Body of pancreas (tissue), 4 donors: Measurements from ENCODE around the gene EPHB1. TPM values are rescaled to one million over a fixed set of nuclear protein-coding genes. Genes with fewer than 3 reads are reported as not detected.
A peak's percentile ranks its signal among the peaks of the same experiment; 100 is the strongest.

ENCODE experiments used
- ATAC-seq: fragments of 150-250 bp; one replicate; pipeline ENCODE4 v1.9.1; 2016
- DNase-seq, 4 donors: peaks; one replicate each; pipeline ENCODE4 v3.0.0-alpha.2; 2019
- H3K27ac ChIP-seq, 4 donors: fragments of 200-600 bp; sonication (generic); 1 replicate in 3 of 4; 2 replicates in 1 of 4; pipeline versions ENCODE4 v1.5.1 to v1.6.1; 2016 to 2019; ENCODE audit warnings: mild to moderate bottlenecking in 1 of 4, mixed read lengths in 1 of 4, moderate library complexity in 1 of 4
- H3K27me3 ChIP-seq, 2 donors: fragments of 200-600 bp; sonication (generic); one replicate each; pipeline ENCODE4 v1.6.0; 2016; ENCODE audit warnings: mild to moderate bottlenecking in 1 of 2
- H3K36me3 ChIP-seq, 2 donors: fragments of 200-600 bp; sonication (generic); replicated peaks in 1 of 2; 2 replicates each; pipeline ENCODE4 v1.5.1; 2016; ENCODE audit warnings: low read depth in 2 of 2; ENCODE audit not compliant: insufficient read depth in 1 of 2
- H3K4me1 ChIP-seq: fragments of 200-600 bp; sonication (generic); one replicate; pipeline ENCODE4 v1.6.0; 2016
- H3K4me3 ChIP-seq, 2 donors: fragments of 200-600 bp; sonication (generic); 1 replicate in 1 of 2; 2 replicates in 1 of 2; pipeline ENCODE4 v1.5.1; 2016 to 2019
- H3K9me3 ChIP-seq, 3 donors: fragments of 200-600 bp; sonication (generic); 1 replicate in 2 of 3; 2 replicates in 1 of 3; pipeline ENCODE4 v1.5.1; 2016
- CTCF ChIP-seq, 7 experiments: fragments of 450-650 bp in 4 of 7; fragments of 200-600 bp in 3 of 7; sonication (generic) in 3 of 7; IDR thresholded peaks; one replicate each; pipeline ENCODE4 v1.5.1; 2016 to 2019; ENCODE audit warnings: antibody characterized with exemption in 7 of 7
- POLR2A ChIP-seq, 3 donors: fragments of 450-650 bp; IDR thresholded peaks; one replicate each; pipeline ENCODE4 v1.6.1; 2016; ENCODE audit warnings: antibody characterized with exemption in 3 of 3, mild to moderate bottlenecking in 2 of 3
- WGBS, 2 donors: methylation state at CpG; one replicate each; pipeline ENCODE4 v1.1.5; 2017; 5-methylcytosine and 5-hydroxymethylcytosine counted together
- intact Hi-C: fragments of 100-400 bp; cut with DNase I; formaldehyde crosslinking; loops from one replicate; pipeline ENCODE4 v1.15.1; 2023
- total RNA-seq, 2 donors: library from RNA; depleted of rRNA; stranded (reverse); fragments of >200 nt; gene quantifications; one replicate each; pipeline ENCODE4 v1.1.0, GENCODE V29; 2016

EPHB1 gene
- total RNA-seq, 2 donors from 2014 or later: 1.3 TPM; not detected in 1

DNA sequence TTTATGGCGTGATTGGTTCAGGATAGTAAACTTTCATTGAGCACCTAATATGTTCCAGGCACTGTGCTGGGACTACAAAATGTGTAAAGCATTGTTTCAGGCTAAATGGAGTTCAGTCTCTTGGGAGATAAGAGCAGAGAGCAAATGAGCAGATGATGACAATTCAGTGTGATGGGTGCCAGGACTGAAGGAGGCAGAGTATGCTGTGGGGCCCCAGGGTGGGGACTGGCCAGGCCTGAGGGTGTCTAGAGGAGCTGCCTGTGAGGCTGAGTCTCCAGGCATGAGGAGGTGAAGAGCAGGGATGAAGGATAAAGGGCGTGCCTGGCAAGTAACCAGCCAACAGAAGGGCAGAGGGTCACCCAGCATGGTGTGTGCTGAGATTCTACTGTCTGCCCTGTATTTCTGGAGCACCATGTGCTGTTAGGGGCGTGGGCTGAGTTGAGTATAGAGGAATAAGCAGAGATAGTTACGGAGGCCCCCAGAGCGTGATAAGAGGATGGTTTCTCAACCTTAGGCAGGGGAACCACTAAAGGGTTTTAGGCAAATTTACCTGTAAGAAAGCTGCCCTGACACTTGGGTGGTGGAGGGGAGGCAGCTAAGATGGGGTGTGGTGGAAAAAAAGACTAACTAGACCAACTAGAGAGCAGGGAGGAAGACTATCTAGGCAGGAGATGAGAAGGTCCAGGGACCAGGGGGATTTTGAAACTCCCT, 38.5 kb downstream of the EPHB1 start:
- 53 to 63% methylated on average over 5 of the region's 5 CpGs for WGBS, 2 donors

DNA sequence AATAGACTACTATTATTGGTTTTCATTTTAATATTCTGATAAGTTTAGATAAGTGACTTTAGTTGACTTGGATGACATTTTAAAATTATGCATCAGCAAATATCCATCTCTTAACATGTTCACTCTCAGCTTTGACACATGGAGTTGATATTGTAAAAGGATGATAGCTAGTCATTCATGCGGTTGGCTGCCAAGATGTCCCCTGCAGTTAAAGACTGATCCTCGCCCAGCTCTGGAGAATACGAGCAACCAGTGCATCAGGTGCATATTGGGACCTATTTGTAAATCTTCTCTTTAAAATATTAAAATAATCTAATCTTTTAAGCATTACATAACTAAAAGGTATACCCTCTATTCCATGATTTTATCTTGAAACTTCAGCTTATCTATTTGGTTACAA, 41.9 kb downstream of the EPHB1 start:
- Histone ChIP-seq H3K9me3 (no peaks in the 10 kb centered on the region), H3K4me3 (no peak overlapping the region), H3K27me3 (no peaks in the 10 kb centered on the region), H3K36me3 (no peaks in the 10 kb centered on the region), H3K27ac (no peak overlapping the region), H3K4me1 (no peaks in the 10 kb centered on the region)
- intact Hi-C loops: no loop called here
- TF ChIP-seq POLR2A (IDR thresholded peaks at IDR 0.05) (no peak), CTCF (IDR thresholded peaks at IDR 0.05) (no peak)
- WGBS, 2 donors: 69 to 78% methylated on average over 3 of the region's 3 CpGs
- no peak for ATAC-seq
- DNase-seq: no peak

More for the DNA sequence above, 38.5 kb downstream of the EPHB1 start:
- H3K4me1 ChIP-seq: no peaks in the 10 kb centered on the region
- no peak overlapping the region for H3K27ac ChIP-seq
- no peak overlapping the region for H3K4me3 ChIP-seq
- no peaks in the 10 kb centered on the region for H3K27me3 ChIP-seq
- intact Hi-C loops: no loop called here
- H3K36me3 ChIP-seq: no peaks in the 10 kb centered on the region
- no peak for TF ChIP-seq POLR2A (IDR thresholded peaks at IDR 0.05)
- DNase-seq (no peak), ATAC-seq (no peak)
- no peaks in the 10 kb centered on the region for H3K9me3 ChIP-seq

- Histone ChIP-seq H3K4me1 (no peaks in the 10 kb centered on the region), H3K4me3 (no peak overlapping the region), H3K27me3 (no peaks in the 10 kb centered on the region), H3K9me3 (no peaks in the 10 kb centered on the region), H3K27ac (no peak overlapping the region), H3K36me3 (no peaks in the 10 kb centered on the region)
- DNase-seq (no peak), ATAC-seq (no peak)
- intact Hi-C loops: no loop called here
- TF ChIP-seq POLR2A (IDR thresholded peaks at IDR 0.05): no peak
- peak in 1 of 7 experiments; percentile 9 for TF ChIP-seq CTCF (IDR thresholded peaks at IDR 0.05)
- WGBS, 2 donors: 43 to 44% methylated on average over 2 of the region's 2 CpGs
These were observed 43.5 kb downstream of the EPHB1 start for GRCh38 chr3:134838599-134838998.

DNA sequence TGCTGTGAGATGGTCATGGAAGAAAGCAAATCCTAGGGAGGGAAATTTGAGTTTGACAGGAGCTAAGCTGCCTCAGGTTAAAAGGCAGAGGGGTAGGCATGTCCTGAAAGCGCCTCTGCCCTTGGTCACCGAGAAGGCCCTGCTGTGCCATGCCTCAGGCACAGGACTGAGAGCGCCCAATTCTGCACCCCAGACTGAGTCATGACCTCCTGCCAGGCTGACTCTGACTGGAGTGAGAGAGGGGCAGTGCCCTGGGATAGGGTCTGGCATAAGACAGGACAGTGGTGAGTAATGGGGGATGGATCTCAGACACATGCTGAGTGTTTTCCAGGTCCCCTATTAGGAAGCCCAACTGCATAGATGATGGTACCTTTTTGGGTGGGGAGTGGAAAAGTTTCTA, 44.4 kb downstream of the EPHB1 start:
- no peak for TF ChIP-seq CTCF (IDR thresholded peaks at IDR 0.05)
- no peak for TF ChIP-seq POLR2A (IDR thresholded peaks at IDR 0.05)
- H3K4me1 ChIP-seq: no peaks in the 10 kb centered on the region
- H3K4me3 ChIP-seq: no peak overlapping the region
- DNase-seq (no peak), ATAC-seq (no peak)
- no peaks in the 10 kb centered on the region for H3K27me3 ChIP-seq
- intact Hi-C loops: no loop called here
- 71 to 96% methylated on average over 3 of the region's 3 CpGs for WGBS, 2 donors
- no peaks in the 10 kb centered on the region for H3K9me3 ChIP-seq
- H3K36me3 ChIP-seq: no peaks in the 10 kb centered on the region
- no peak overlapping the region for H3K27ac ChIP-seq

GRCh38 chr3:134839990-134840389, 44.9 kb downstream of the EPHB1 start:
- no peak overlapping the region for H3K27ac ChIP-seq
- DNase-seq (no peak), ATAC-seq (no peak)
- no peaks in the 10 kb centered on the region for H3K27me3 ChIP-seq
- no peak for TF ChIP-seq POLR2A (IDR thresholded peaks at IDR 0.05)
- TF ChIP-seq CTCF (IDR thresholded peaks at IDR 0.05): no peak
- intact Hi-C loops: no loop called here
- no peak overlapping the region for H3K4me3 ChIP-seq
- H3K9me3 ChIP-seq: no peaks in the 10 kb centered on the region
- no peaks in the 10 kb centered on the region for H3K36me3 ChIP-seq
- WGBS, 2 donors: 35 to 38% methylated on average over 1 of the region's 1 CpG
- no peaks in the 10 kb centered on the region for H3K4me1 ChIP-seq
